ENCODE measurements around the gene FOXP4.

GRCh38 chr6:41545703-41546474 lies at the start of gene FOXP4:
- TF ChIP-seq POLR2A (IDR thresholded peaks at IDR 0.05; ENCODE audit: low read length) (no peak), GATA1 (IDR thresholded peaks at IDR 0.05; ENCODE audit: low read depth, low read length) (no peak)
